GM12875 (cell line): ENCODE data around the gene DAB1.

ENCODE experiments used
- H3K4me3 ChIP-seq: one replicate; pipeline ENCODE4 v1.5.1; 2011; ENCODE audit warnings: low read depth, low read length, control low read depth
- TF ChIP-seq, protein P1 (sequence below): IDR thresholded peaks from 2 replicates; pipeline ENCODE4 v1.5.1; 2011; ENCODE audit warnings: low read depth, mild to moderate bottlenecking, control low read depth, inconsistent platforms, low read length, moderate library complexity, borderline replicate concordance; ENCODE audit not compliant: insufficient read depth

Gene DAB1

GRCh38 chr1:57255945-57256344 lies 167.9 kb downstream of the DAB1 start:
- H3K4me3 ChIP-seq: no peak overlapping the region
- TF ChIP-seq, protein P1, sequence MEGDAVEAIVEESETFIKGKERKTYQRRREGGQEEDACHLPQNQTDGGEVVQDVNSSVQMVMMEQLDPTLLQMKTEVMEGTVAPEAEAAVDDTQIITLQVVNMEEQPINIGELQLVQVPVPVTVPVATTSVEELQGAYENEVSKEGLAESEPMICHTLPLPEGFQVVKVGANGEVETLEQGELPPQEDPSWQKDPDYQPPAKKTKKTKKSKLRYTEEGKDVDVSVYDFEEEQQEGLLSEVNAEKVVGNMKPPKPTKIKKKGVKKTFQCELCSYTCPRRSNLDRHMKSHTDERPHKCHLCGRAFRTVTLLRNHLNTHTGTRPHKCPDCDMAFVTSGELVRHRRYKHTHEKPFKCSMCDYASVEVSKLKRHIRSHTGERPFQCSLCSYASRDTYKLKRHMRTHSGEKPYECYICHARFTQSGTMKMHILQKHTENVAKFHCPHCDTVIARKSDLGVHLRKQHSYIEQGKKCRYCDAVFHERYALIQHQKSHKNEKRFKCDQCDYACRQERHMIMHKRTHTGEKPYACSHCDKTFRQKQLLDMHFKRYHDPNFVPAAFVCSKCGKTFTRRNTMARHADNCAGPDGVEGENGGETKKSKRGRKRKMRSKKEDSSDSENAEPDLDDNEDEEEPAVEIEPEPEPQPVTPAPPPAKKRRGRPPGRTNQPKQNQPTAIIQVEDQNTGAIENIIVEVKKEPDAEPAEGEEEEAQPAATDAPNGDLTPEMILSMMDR: no peak

DNA sequence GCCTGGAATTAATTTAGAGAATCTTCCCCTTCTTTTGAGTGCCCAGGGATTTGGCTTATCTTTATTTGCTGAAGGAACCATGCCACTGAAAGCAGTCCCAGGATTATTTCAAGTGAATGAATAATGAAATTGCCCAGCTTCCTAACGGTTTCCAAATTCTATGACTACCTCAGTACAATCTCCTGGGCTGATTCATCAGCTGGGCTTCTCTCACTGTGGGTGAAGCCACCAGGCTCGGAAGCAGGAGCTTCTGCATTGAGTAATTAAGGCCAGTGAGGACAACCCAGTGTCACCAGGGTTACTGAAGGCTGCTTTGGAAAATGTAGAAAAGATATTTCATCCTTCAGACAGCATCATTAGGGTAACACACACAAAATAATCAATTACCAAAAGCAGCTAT lies 169.8 kb downstream of the DAB1 start:
- TF ChIP-seq, protein P1: no peak
- no peak overlapping the region for H3K4me3 ChIP-seq

DNA sequence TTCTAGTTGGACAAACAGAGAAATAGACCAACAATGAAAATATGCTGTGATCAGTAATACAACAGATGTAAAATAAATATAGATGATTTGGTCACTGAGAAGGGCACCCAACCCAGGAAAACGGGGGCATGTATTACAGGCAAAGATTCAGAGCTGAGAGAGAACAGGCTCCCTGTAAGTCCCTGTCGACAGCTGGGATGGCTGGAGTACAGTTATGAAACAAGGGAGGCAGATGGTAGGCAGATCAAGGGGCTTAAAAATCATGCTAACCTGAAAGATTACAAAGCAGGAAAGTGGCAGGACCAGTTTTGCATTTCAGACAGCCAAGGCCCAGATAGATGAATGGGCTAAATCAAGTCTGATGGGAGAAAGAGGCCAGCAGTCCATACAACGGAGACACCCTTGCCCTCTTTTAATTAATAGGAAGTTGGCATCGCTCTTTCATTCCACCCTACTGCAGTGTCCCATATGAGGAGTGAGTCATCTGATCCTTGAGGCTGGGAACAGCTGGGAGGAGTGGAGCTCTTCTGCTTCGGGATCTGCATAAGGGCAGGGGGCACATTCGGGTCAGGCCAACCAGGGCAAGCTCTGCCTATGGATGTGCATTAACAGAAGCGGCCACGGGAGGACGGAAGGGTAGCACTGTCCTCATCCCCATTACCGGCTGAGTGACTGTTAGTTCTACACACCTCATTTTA lies 171.1 kb downstream of the DAB1 start:
- no peak overlapping the region for H3K4me3 ChIP-seq
- TF ChIP-seq, protein P1: no peak

- TF ChIP-seq, protein P1: no peak
- no peak overlapping the region for H3K4me3 ChIP-seq
Measured at GRCh38 chr1:57250021-57250420, 173.8 kb downstream of the DAB1 start.

DNA sequence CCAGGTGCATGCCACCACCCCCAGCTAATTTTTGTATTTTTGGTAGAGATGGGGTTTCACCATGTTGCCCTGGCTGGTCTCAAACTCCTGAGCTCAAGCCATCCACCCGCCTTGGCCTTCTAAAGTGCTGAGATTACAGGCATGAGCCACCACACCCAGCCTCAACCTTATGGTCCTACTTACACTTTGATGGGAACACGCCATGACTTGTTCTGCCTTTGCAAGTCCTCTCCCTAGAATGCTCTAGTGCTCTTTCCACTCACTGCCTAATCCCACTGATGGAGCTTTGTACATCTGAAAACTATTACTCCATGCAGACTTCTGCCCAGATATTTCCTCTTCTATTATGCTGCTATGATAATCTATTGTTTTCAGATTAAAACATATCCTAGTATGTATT lies 174.3 kb downstream of the DAB1 start:
- TF ChIP-seq, protein P1: no peak
- H3K4me3 ChIP-seq: no peak overlapping the region

DNA sequence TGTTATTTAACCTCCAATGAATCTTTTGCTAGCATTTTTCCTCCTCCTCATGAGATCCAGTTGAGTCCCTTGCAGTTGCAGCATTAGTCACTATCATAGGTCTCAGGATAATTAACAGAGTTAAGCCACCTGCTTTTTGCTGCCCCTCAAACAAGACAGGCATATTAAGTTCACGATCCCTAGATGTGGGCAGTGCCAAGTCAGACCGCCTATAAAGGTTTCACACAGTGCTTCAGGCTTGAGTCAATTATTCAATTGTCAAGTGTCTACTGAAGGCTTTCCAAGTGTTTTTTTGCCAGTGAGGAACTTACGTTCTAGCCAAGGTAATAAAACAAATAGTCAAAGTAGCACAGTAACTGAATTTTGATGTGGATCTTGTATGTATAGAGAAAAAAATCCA lies 175.0 kb downstream of the DAB1 start:
- TF ChIP-seq, protein P1: no peak
- H3K4me3 ChIP-seq: no peak overlapping the region

- no peak overlapping the region for H3K4me3 ChIP-seq
- TF ChIP-seq, protein P1: no peak
Measured at GRCh38 chr1:57238233-57238781, 185.6 kb downstream of the DAB1 start.
